Activated CD4-positive, alpha-beta T cell treated with anti-CD3 and anti-CD28 coated beads, Interleukin-2, amount 50 U/mL, for 16 hours (primary cell): ENCODE measurements around the gene SMG6.
A peak's percentile ranks its signal among the peaks of the same experiment; 100 is the strongest.

Experiments
- DNase-seq: peaks from one replicate; pipeline ENCODE4 v3.0.0-alpha.2; 2020

Gene SMG6

DNA sequence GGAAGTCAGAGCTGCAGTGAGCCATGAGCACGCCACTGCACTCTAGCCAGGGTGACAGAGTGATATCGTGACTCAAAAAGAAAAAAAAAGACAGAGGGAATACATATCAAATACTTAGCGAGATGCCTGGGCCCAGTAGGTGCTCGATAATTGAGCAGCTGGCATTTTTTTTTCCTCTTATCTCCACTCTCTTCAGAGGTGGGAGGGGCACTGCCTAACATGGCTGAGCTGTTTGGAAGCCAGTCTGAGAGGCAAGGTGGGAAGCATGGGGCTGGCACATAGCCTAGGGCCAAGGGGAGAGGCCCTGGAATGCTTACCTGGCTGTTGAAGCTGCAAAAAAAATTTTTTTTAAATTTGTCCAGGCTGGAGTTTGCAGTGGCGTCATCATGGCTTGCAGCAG, 210.2 kb downstream of the SMG6 start:
- DNase-seq = no peak

DNA sequence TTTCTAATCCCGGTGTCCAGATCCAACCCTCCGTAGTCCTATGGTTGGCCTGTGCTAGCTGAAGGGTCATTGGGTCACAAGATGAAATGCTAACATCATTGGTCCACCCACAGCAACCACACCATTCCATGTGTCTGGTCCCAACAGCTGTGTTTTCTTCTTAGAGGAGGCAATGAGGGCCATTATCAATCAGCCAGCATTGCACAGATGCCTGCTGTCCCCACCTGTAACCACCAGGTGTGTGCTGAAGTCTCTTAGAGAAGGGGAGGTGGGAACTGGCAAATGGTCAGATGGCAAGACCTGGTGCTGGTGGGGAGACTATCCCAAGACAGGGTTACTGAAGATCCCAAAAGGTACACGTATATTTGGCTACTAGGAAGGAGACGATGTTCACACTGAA, 211.3 kb downstream of the SMG6 start:
- no peak for DNase-seq

DNA sequence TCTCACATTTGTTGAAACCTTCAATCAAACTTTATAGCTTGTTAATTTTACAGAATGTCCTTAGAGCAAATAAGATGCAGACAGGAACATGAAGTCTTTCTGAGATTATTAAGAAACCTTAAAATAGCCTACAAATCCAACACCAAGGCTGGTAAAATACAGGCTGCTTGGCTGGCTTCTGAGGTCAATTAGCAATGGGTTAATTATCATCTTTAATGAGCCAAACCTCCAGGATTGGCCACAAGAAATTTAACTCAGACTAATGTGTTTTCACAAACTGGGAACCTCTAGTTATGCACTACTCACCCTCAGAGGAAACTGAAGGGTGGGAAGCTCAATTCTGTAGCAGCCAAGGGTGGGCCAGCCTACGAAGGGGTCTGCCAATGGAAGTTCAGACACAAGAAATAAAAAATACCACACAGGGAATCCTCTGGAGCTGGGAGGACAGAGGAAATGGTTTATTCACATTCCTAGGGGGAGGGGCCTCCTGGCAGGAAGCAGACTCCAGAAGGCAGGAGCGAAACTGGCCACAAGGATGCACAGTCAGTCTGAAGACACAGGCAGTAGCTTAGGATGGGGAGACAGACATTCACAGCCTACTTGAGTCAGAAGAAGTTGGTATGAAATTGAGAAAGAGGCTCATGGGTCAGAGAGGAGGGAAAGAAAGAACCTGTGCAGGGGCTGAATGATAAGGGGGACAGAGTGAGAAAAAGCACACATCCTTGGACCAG, 212.6 kb downstream of the SMG6 start:
- no peak for DNase-seq

DNA sequence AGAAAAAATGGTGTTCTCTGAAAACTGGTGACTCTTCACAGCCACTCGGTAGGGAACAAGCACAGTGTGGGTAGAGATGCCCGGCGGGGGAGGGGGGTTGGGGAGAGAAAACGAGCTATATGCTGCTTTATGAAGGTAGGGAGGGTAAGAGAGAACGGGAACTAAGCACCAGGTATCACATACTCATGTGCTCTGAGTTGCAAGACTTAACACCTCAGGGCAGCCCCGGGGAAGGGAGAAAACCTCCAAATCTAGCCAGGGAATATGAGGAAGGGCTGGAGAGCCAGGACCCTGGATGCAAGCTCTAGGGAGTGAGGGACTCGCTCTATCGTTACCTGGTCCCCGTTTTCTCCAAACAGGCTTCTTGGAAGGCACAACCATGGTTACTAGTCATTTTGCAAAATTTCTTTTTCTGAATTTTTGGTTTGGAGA, 213.4 kb downstream of the SMG6 start:
- DNase-seq = no peak

DNA sequence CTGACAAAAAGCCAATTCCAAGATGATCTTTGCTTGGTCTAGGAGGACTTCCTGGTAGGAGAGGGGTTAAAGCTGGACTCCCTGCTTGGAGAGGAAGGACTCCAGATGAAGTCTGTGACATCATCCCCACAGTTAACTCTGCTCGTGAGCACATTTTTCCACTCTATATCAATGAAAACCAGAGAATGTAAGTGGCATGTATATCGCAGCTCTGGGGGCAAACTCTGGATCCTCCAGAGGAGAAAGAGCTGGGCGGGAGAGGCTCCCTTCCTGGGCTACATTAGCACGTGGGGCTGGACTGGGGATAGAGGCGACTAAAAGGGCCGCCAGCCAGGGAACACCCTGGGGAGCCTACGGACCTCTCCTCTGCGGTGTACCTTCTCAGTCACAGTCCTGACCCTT, 214.6 kb downstream of the SMG6 start:
- no peak for DNase-seq

DNA sequence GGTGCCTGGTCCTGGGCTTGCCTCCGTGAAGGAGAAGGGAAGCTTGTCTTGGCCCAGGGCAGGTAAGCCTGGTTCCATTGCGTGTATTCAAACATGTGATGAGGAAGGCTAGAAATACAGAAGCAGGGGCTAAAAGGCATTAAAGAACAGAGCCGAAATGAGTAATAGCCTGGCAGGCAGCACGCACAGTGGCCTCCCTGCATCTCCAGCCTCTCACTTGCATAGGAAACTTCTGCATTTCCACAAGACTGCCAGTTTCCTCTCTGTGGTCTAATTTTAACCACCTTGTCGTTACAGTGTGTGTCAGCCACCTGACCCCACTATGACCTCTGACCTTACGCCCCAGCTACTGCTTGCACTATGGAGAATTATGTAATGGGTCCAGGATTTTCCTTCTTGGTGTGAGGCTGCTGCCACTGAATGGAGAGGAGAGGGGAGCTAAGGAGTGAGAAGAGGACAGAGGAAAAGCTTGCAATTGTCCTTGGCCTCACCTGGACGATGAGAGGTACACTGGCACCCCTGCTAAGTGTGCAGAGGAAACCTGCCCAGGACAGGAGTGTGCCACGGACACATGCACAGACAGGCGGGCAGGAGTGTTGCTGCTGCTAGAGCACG, 215.9 kb downstream of the SMG6 start:
- peak; percentile 75 for DNase-seq

DNA sequence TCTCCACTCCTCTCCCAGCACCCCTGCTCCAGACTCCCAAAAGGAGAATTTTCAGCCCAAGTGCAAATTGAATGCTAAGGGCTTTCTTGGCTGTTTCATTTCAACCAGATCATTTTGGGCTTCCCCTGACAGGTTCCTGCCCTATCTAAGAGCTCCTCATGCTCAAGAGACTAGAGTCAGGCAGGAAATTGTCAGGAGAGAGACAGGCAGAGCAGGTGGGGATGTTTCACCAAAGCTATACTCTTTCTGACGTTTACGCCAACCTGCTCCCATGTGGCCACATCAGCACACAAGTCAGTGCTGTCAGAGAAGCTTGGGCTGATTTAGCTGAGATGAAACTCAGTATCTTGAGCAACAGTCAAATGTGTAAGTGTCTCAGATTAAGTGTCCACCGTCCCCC, 217.3 kb downstream of the SMG6 start:
- DNase-seq = no peak

DNA sequence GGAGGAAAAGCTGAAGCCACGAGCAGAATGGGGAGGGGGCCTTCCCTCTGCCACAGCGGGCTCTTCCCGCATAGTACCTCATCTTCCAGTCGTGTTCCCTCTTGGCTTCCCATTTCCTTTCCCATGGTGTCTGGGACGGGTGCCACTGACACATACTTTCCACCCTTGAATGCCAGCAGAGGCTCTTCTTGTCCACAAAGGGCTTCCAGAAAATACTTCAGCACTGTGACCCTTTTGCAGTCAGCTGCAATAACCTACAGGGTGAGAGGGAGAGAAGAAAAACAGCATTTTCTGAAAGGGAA, 218.0 kb downstream of the SMG6 start:
- DNase-seq = no peak

DNA sequence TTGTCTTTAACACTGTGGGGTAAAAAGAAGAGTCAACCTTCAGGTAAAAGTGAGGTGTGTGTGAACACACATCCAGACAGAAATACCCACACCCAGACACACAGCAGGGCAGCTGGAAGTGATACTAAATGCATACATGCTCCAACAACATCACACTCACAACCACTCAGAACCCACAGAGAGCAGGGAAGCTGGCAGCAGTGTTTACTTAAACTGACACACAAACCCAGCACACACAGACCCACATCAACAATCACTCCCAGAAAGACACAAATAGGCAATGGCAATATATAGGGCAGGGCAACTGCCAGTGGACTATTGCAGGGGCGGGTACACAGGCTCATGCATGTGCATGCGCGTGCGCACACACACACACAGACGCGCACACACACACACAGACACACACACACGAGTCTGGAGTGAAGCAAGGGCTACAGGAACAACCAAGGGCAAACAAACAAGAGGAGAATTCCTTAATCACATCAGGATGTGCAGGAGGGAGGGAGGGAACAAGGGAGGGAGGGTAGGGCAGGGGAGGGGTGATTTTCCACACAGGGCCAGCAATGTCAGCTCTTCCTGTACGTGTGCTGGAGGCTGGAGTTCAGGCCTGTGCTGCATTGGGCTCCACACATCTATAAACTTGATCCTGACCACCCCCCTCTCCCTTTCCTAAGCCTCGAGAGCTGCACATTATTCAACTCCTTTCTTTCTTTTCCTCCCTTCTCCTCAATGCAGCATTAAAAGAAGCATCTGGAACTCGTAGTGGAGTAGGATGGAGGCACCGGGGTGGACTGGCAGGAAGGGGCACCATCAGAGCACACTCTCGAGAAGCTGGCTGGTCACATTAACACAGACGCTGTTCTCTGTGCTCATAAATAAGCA, 218.6 kb downstream of the SMG6 start:
- no peak for DNase-seq

DNA sequence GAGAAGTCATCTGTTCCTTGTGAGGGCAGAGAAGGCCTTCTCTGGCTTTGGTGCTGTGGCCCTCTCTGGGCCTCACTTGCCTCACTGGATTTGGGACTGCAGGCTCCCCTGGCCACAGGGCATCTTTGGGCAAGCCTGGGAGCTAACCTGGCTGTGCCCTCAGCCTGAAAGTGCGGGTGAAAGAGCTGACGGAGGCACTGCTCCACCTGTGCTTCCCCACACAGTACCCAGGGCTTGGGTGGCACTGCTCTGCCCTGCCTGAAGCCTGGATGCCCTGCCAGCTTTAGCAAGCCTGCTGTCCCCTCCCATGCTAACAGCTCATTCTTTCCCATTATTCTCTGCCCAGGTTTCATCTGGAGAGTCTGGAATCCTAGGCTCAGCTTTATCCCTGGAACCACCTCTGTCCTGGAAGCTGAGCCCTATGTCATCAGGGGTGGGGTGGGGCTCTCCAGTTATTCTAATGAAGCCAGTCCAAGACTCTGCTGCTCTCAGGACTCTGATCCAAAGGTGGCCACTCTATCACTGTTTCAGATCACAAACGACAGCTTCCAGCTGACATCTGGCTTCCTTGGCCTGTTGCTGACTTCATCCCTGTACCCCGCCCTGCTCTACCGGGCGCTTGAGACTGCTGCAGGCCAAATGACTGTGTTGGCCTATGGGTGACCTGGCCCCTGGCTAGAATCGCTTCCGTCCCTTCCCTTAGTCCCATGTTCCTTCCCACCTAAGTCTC, 219.4 kb downstream of the SMG6 start:
- no peak for DNase-seq

DNA sequence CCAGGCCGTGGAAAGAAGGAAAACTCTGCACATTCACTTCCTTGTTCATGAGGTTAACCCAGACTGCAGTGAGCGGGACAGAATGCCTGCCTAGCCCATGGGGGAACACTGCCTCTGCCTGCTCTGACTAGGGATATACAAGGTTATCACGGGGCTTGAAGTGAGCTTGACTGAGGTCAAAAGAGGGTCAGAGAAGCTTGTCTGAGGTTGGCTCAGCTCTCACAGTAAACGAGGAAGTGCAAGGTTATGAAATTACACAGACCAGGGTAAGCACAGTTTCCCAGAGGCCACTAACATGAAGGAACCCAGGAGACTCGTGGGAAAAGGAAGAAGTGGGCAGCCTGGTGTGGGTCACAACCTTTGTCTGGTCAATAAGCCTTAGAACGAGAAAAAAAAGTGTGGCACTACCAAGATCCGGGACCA, 220.0 kb downstream of the SMG6 start:
- no peak for DNase-seq

DNA sequence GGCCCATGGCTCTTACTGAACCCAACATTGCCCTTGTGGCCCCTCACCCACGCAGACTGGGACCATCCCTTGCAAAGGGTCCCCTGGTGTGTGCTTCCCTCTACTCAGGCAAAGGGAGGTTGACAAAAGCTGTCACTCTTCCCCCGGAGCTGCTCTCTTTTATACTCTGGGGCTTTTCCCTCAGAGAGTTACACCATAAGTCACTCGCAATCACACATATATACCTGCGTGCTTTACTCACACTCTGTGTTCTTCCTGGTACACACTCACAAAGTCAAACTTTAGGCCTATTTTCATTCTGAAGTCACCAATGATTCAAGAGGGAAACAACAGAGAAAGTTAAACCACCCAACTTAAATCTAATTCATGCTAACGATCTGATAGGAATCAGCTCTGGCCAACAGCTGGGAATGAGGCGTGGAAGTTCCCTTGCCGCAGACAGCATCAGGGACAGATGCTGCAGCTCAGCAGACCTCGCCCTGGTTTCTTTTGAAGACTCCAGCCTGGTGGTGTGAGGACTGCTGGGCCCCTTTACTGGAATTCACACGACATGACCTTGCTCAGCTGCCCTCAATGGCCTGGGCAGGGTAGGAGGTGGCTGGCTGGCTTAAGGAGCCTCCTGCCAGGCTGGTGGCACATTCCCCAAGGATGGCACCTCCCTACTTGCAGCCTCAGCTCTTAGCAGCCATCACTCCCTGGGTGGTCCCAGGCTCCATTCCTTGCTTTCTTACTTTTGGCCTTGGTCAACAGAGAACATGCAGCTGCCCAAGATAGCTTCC, 221.4 kb downstream of the SMG6 start:
- no peak for DNase-seq

DNA sequence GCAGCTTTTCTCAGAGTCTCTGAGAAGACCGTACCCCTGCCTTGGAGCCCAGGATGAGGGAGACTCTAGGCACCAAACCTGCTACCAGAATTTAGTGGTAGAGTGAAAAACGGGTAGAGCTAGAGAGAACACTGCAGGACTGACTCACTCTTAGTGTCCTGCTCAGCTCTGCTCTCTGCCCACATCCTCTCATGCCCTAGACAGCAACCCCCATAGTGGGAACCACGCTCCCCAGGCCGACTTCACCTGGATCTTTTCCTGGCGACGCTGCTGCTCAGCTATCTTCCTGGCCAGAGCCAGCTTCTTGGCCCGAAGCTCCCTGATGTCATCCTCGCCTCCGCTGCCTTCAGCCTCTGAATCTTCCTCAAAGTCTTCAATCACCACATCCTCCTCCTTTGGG, 222.0 kb downstream of the SMG6 start:
- no peak for DNase-seq

DNA sequence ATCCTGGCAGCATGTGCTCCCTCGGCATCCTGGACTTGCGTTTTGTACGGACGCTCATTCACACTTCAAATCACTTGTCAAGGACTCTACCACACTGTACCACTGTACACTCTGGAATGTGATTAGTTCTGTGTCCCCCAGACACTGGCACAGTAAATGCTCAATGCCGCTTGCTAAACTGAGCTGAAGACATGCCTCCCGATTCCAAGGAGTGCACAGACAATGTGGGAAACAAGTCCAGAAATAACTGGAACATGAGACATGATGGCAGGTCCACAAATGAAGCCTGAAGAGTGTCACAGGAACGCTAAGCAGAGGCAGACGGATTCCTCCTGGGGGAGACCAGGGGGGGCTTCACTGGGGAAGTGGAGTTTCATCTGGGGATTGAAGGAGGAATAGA, 226.5 kb downstream of the SMG6 start:
- no peak for DNase-seq

DNA sequence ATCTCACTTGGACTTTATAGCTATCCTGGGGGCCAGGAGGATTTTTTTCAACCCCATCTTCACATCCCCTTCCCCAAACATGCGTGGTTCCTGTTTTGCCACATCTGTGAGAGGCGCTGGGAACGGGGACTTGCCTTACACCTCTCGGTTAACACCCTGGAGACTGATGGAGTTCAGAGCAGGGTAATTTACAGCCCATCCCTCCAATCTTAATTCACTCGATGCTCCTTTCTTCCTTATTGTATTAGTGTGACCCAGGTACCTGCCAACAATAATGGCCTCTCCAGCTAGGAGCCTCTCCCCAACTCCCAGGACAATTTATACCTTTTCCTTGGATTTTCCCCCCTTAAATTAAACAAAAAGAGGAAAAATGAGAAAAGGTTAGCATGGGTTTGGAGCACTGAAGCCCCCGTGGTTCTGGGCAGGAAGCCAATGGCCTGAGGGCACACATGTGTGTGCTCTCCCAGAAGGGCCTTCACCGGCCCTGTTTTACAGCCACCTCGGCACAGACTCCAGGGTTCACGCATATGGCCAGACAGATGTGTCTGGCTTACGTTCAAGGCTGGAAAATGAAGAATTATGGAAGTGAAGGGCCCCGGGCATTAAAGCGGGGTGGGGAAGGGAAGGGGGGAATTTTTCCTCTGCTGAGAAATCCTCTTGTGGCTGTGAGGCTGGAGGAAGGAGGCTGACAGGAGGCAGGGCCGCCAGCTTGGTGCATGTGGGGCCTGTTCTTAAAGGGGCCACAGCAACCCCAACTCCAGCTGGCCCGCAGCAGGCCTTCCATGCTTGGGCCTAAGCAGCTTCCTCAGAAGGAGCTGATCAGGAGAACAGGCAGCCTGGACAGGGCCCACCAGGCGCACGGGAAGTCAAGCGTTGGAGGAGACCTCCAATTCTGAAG, 227.2 kb downstream of the SMG6 start:
- DNase-seq = no peak

DNA sequence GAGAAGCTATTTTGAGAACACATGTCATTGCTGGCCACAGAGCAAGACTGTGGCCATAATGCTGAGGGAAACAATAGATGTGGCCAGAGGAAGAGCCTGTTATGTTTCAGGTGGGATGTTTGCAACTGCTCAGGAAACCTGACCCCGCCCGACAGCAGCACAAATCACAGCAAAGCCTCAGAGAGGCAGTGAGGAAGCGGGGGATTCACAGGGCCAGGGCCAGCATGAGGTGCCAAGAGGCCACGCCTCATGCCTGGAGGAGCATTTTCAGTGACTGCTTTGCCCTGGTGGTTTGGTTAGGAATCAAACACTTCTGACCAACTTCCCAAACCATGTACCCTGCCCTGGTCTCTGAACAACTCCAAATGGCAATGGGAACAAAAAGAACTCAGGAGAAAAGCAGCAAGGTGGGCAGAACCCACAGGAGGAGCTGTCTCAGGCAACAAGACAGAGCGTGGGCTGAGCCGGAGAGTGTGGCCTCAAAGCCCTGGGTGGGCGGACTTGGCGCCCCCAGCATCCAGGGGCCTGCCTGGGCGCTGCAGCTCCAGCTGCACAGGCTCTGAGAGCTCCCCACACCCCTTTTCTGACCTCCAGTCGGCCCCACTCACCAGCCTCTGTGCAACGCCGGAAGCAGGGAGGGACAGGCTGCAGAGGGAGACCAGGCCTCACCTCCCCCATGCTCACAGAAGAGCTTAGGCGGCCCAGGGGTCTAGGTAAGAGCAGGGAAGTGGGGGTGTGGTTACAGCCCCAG, 228.1 kb downstream of the SMG6 start:
- DNase-seq = no peak

DNA sequence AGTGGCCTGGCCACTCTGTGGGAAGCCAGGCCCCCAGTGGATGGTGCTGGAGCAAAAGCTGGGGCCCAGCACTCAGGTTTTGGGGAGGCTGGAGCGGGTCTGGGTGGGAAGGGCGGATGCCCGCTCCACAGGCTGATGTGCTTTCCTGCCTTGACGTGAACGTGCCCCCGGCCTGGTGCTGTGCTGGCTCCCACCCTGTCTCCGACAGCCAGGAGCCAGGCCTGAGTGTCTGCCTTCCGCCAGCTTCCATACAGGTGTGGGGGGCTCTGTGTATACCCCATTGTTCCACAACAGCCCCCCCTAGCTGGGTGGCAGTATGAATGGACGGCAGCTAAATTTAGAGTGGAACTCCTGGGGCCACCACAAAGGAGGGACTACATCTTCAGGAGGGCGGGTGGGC, 228.7 kb downstream of the SMG6 start:
- DNase-seq = no peak

DNA sequence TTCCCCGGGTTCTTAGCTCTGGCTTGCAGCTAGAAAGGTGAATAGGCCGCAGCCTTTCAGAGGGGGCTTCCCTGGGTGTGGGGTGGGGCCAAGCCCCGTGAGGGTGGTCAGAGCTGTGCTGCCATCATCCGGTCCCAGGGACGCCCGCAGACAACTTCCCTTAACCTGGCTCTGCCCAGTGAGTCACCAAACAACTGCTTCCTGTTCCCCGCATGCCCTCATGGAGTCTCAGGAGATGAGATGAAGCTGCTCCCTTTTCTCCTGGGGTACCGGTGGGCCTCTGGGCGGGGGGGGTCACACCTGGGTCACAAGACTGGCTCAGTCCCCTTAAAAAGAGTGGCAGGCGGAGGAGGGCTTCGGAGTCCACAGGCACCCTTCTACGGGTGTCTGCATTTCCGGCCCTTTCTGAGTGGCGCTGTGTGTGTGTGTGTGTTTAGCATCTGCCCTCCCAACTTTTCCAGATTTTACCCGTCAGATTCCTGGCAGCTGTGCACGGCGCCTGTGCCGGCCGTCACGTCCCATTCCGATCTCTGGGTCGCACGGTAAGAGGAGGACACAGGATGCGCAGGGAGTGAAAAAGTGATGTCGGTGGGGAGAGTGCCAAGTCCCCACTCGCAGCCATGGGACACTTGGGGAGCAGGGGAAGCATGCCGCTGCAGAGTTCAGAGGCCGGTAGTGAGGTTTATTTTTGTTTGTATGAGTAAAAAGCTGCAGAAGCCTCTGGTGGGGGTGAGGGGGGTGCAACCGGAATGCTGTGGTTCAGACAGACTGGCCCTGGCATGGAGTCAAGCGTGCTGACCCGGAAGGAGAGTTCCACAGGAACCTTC, 231.9 kb downstream of the SMG6 start:
- no peak for DNase-seq

DNA sequence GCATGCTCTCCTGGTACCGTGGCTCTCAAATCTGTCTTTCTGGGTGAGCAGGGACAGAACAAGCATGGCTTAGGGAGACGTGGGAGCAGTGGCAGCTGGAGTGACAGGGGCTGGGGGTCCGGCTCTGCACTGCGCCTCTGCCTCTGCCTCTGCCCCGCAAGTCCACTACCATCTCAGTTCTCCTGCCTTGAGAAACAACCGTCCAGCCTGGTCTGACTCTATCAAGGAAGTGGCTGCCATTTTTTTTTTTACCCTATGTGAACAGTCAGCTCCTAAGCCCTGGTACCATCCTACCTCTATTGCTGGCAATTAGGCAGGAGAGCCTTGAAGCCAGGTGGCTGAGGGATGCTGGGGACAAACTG, 232.6 kb downstream of the SMG6 start:
- DNase-seq = no peak
